Pancreas (tissue), 10 donors: ENCODE data around the gene NLRP1. TPM values are rescaled to one million over a fixed set of nuclear protein-coding genes. Genes with fewer than 3 reads are reported as not detected.

ENCODE experiments used
- ATAC-seq, 4 donors: fragments of 200-7000 bp; cut with Tn5 transposase; one replicate each; pipeline versions ENCODE4 v1.8.0 to v1.9.1; 2020; ENCODE audit warnings: mild to moderate bottlenecking in 4 of 4, moderate library complexity in 4 of 4
- DNase-seq, 6 donors: peaks; one replicate each; pipeline ENCODE4 v3.0.0-alpha.2; 2020
- FAIRE-seq: peaks from 2 replicates; lab custom pipeline; 2012; peaks lifted over from hg19 to GRCh38; lab: Jason Lieb, UNC
- H3K27ac ChIP-seq, 4 donors: fragments of 200-600 bp; sonication (generic); 1 replicate in 3 of 4; 2 replicates in 1 of 4; pipeline versions ENCODE4 v1.5.0 to v1.8.0; 2020
- H3K27me3 ChIP-seq, 4 donors: fragments of 200-600 bp; one replicate each; pipeline ENCODE4 v1.8.0; 2021
- H3K36me3 ChIP-seq, 3 donors: fragments of 200-600 bp; sonication (generic) in 1 of 3; one replicate each; pipeline versions ENCODE4 v1.5.0 to v1.8.0; 2020 to 2021
- H3K4me1 ChIP-seq, 3 donors: fragments of 200-600 bp; one replicate each; pipeline ENCODE4 v1.8.0; 2021
- H3K4me3 ChIP-seq, 4 donors: fragments of 200-600 bp; sonication (generic) in 2 of 4; one replicate each; pipeline versions ENCODE4 v1.5.0 to v1.8.0; 2020 to 2021
- H3K9me3 ChIP-seq, 4 donors: fragments of 200-600 bp; one replicate each; pipeline ENCODE4 v1.8.0; 2021
- CTCF ChIP-seq, 4 donors: fragments of 200-600 bp; sonication (generic) in 3 of 4; IDR thresholded peaks; one replicate each; pipeline versions ENCODE4 v1.5.0 to v1.8.0; 2021; ENCODE audit warnings: antibody characterized with exemption in 4 of 4
- WGBS, 2 donors: extraction: QIAGEN DNeasy Blood & Tissue Kit; methylation state at CpG; one replicate each; pipeline ENCODE4 v1.1.7; 2013; 5-methylcytosine and 5-hydroxymethylcytosine counted together
- intact Hi-C, 3 donors: fragments of 100-400 bp; cut with DNase I; formaldehyde crosslinking; loops; one replicate each; pipeline versions ENCODE4 v1.11.1 to v1.14.2; 2022
- polyA plus RNA-seq, 2 donors: library from polyadenylated mRNA; stranded (reverse); fragments of 200-250 nt; gene quantifications; one replicate each; pipeline ENCODE4 v1.2.3, GENCODE V29; 2013
- total RNA-seq, 6 donors: library from RNA; stranded (reverse); fragmentation: NEBNext Ultra II Directional in 4 of 6; extraction: Animal tissue kit (Norgen Biotek cat#: 25700) in 4 of 6; gene quantifications; one replicate each; pipeline versions ENCODE4 v1.2.1 to v1.2.4, GENCODE V29; 2021 to 2023
- donor health status: healthy with polysubstance abuse.
- donor health status: DM: no; HTN: no; CAD: no; lungs with moderate emphysema.
- donor health status: DM: no; HTN: no; CAD: no.
- donor health status: control.
- donor health status: control.
- donor health status: Bipolar disorder and iron deficiency.
- donor health status: DM: yes; HTN: yes; CAD: no.
- donor health status: DM: no; HTN: no; CAD: no.
- donor health status: DM: no; HTN: no; CAD: no.
- donor health status: DM: yes; HTN: yes; CAD: no.

NLRP1 gene
- total and polyA plus RNA-seq, 8 donors = 2.0 to 83.2 (median 11.1) TPM

- DNase-seq = no peak
- no peaks in the 10 kb centered on the region for H3K4me1 ChIP-seq
- FAIRE-seq = no peak
- no peak overlapping the region for H3K27ac ChIP-seq
- H3K27me3 ChIP-seq = no peaks in the 10 kb centered on the region
- intact Hi-C loops = no loop called here
- no peak for ATAC-seq
- WGBS, 2 donors = 67 to 75% methylated on average over 3 of the region's 3 CpGs
- no peak overlapping the region for H3K4me3 ChIP-seq
- no peaks in the 10 kb centered on the region for H3K36me3 ChIP-seq
- no peaks in the 10 kb centered on the region for H3K9me3 ChIP-seq
- no peak for TF ChIP-seq CTCF (IDR thresholded peaks at IDR 0.05)
These were observed 44.0 kb upstream of the NLRP1 start for GRCh38 chr17:5628262-5628661.

GRCh38 chr17:5624211-5624610 is 39.9 kb upstream of the NLRP1 start:
- 29 to 35% methylated on average over 4 of the region's 4 CpGs for WGBS, 2 donors
- Histone ChIP-seq H3K36me3 (no peaks in the 10 kb centered on the region), H3K4me3 (no peak overlapping the region), H3K4me1 (no peaks in the 10 kb centered on the region), H3K27me3 (no peaks in the 10 kb centered on the region), H3K9me3 (no peaks in the 10 kb centered on the region), H3K27ac (no peak overlapping the region)
- no peak for ATAC-seq
- no peak for DNase-seq
- no peak for FAIRE-seq
- TF ChIP-seq CTCF (IDR thresholded peaks at IDR 0.05) = no peak
- intact Hi-C loops = no loop called here

GRCh38 chr17:5621729-5622128 is 37.4 kb upstream of the NLRP1 start:
- WGBS, 2 donors = 37 to 46% methylated on average over 2 of the region's 2 CpGs
- intact Hi-C loops = no loop called here
- H3K36me3 ChIP-seq = no peaks in the 10 kb centered on the region
- peaks cover 0 to 5% (median 0%) of the 10 kb centered on the region in 4 donors for H3K27me3 ChIP-seq
- no peak overlapping the region for H3K4me3 ChIP-seq
- ATAC-seq (no peak), DNase-seq (no peak), FAIRE-seq (no peak)
- no peak for TF ChIP-seq CTCF (IDR thresholded peaks at IDR 0.05)
- H3K9me3 ChIP-seq = no peaks in the 10 kb centered on the region
- no peaks in the 10 kb centered on the region for H3K4me1 ChIP-seq
- H3K27ac ChIP-seq = no peak overlapping the region

- Histone ChIP-seq H3K4me1 (no peaks in the 10 kb centered on the region), H3K27me3 (peaks cover 0 to 5% (median 0%) of the 10 kb centered on the region in 4 donors), H3K27ac (no peak overlapping the region), H3K9me3 (no peaks in the 10 kb centered on the region), H3K4me3 (no peak overlapping the region), H3K36me3 (no peaks in the 10 kb centered on the region)
- no peak for TF ChIP-seq CTCF (IDR thresholded peaks at IDR 0.05)
- no peak for ATAC-seq
- FAIRE-seq = no peak
- DNase-seq = no peak
- 46 to 54% methylated on average over 4 of the region's 4 CpGs for WGBS, 2 donors
- intact Hi-C loops = no loop called here
These were observed 36.7 kb upstream of the NLRP1 start for GRCh38 chr17:5621026-5621425.

- H3K27me3 ChIP-seq = peaks cover 0 to 5% (median 0%) of the 10 kb centered on the region in 4 donors
- no peaks in the 10 kb centered on the region for H3K4me1 ChIP-seq
- no peak overlapping the region for H3K27ac ChIP-seq
- no peak overlapping the region for H3K4me3 ChIP-seq
- TF ChIP-seq CTCF (IDR thresholded peaks at IDR 0.05) = no peak
- H3K36me3 ChIP-seq = no peaks in the 10 kb centered on the region
- FAIRE-seq (no peak), DNase-seq (no peak), ATAC-seq (no peak)
- H3K9me3 ChIP-seq = no peaks in the 10 kb centered on the region
- intact Hi-C loops = no loop called here
- 58 to 70% methylated on average over 20 of the region's 20 CpGs for WGBS, 2 donors
These were observed 34.9 kb upstream of the NLRP1 start for GRCh38 chr17:5619088-5619740.
